Astrocyte of the cerebellum (primary cell): ENCODE results near the gene POP5.

Experiments used
- DNase-seq: peaks from one replicate; pipeline ENCODE4 v3.0.0-alpha.2; 2011; ENCODE audit warnings: low read depth
- H3K4me3 ChIP-seq: 2 replicates; pipeline ENCODE4 v1.5.1; 2011; ENCODE audit warnings: mild to moderate bottlenecking, low read depth, low read length, moderate library complexity
- in situ Hi-C: cut with HindIII; loops from 2 replicates; pipeline ENCODE4 v1.10.0; 2017; ENCODE audit warnings: low sequenced_read_pairs
- TF ChIP-seq, protein P1 (sequence below): IDR thresholded peaks from 2 replicates; pipeline ENCODE4 v1.5.1; 2012; ENCODE audit warnings: low read length, low read depth, moderate library complexity, mild to moderate bottlenecking; ENCODE audit errors: missing control alignments

The POP5 gene

DNA sequence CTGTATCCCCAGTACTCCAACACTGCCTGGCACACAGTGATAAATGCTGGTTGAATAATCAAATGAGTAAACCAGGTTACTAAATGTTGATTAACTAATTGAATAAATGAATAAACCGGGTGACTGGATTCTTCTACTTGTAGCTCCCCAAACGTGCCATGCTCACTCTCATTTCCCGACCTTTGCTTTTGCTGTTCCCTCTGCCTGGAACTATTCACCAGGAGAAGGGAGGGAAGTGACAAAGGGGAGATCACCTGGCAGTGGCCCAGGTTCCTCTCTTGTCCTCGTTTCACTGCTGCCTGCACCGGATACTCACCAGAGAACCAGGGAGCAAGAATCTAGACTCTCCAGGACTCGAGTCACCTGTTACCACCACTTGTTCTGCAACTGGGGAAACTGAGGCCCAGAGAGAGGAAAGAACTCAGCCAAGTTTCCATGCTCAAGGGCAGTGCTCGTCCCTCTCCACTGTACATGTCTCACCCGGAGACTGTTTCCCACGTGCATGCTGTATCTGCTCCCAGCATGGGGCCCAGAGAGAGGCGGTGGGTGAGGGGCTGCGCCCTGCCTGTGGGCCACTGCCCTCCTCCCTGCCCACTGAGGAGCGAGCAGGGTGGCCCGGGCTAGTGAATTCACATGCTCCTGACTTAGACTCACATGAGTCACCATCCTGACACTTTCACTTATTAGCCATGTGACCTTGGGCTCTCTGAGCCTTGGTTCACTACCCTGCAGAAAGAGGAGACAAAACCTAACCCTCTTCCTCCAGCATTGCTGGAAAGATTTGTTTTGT is 17.7 kb upstream of the POP5 start:
- no peak overlapping the region for H3K4me3 ChIP-seq
- TF ChIP-seq, protein P1, sequence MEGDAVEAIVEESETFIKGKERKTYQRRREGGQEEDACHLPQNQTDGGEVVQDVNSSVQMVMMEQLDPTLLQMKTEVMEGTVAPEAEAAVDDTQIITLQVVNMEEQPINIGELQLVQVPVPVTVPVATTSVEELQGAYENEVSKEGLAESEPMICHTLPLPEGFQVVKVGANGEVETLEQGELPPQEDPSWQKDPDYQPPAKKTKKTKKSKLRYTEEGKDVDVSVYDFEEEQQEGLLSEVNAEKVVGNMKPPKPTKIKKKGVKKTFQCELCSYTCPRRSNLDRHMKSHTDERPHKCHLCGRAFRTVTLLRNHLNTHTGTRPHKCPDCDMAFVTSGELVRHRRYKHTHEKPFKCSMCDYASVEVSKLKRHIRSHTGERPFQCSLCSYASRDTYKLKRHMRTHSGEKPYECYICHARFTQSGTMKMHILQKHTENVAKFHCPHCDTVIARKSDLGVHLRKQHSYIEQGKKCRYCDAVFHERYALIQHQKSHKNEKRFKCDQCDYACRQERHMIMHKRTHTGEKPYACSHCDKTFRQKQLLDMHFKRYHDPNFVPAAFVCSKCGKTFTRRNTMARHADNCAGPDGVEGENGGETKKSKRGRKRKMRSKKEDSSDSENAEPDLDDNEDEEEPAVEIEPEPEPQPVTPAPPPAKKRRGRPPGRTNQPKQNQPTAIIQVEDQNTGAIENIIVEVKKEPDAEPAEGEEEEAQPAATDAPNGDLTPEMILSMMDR = no peak
- in situ Hi-C loops = loop anchor here (25.0 kb wide), 1 partner anchor 113 kb away; the partner anchor contains the start of gene UNC119B
- DNase-seq = no peak

DNA sequence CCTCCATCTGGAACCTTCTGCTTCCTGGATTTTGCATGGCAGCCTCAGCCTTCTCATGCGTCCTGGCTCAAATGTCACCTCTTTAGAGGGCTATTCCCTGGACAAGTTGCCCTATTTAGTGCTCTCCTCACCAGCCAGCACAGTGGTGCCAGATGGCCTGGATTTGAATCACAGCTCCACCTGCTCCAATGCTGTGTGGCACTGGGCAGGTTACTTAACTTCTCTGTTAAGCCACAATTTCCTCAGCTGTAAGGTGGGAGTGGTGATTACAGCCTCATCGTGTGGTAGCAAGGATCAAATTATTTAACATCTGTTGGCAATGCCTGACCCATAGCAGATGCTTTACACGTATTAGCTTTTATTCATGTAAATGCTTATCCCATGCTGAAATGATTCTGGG is 16.7 kb upstream of the POP5 start:
- no peak overlapping the region for H3K4me3 ChIP-seq
- no peak for DNase-seq
- in situ Hi-C loops = loop anchor here (25.0 kb wide), 1 partner anchor 114 kb away; the partner anchor contains the start of gene UNC119B
- TF ChIP-seq, protein P1 = no peak

DNA sequence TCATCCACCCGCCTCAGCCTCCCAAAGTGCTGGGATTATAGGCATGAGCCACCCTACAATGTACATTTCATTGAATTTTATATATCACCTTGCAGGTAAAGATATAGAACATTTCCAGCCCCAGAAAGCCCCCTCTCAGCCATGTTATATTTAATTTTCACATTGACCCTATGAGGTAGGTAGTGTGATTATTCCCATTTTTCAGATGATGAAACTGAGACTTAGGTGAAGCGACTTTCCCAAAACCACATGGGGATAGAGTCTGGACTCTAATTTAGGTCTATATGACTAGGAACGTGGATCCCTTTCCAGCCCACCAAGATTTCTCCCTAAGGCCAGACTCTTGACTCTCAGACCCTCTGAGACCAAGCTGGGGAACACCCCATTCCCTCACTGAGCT is 15.7 kb upstream of the POP5 start:
- TF ChIP-seq, protein P1 = no peak

DNA sequence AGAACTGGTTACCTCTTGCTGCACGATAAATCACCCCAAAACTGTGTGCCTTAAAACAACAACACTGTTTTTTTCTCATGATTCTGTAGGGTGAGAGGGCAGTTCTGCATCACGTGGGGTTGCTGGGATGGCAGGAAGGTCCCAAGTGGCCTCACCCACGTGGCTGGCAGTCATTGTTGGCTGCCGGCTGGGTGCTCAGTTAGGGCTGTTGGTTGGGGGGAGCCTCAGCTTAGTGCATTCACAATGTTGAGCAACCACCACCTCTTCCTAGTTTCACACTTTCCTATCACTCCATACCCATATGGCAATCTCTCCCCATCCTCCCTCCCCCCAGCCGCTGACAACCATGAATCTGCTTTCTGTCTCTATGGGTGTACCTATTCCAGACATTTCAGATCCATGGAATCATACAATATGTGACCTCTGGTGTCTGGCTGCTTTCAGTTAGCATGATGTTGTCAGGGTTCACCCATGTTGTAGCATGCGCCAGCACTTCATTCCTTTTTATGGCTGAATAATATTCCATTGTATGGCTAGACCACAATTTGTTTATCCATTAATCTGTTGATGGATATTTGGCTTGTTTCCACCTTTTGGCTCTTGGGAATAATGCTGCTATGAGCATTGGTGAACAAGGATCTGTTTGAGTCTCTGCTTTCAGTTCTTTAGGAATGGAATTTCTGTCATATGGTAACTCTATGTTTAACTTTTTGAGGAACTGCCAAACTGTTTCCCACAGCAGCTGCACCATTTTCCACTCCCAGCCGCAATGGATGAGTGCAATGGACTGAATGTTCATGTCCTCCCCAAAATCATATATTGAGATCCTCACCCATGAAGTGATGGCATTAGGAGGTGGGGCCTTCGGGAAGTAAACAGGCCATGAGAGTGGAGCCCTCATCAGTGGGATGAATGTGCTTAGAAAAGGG is 11.2 kb upstream of the POP5 start:
- TF ChIP-seq, protein P1 = no peak
- DNase-seq = no peak
- in situ Hi-C loops = loop anchor here (25.0 kb wide), 1 partner anchor 120 kb away; the partner anchor contains the start of gene UNC119B
- H3K4me3 ChIP-seq = no peak overlapping the region

More for the DNA sequence above, 15.7 kb upstream of the POP5 start:
- in situ Hi-C loops = loop anchor here (25.0 kb wide), 1 partner anchor 115 kb away; the partner anchor contains the start of gene UNC119B
- DNase-seq = no peak
- H3K4me3 ChIP-seq = no peak overlapping the region

DNA sequence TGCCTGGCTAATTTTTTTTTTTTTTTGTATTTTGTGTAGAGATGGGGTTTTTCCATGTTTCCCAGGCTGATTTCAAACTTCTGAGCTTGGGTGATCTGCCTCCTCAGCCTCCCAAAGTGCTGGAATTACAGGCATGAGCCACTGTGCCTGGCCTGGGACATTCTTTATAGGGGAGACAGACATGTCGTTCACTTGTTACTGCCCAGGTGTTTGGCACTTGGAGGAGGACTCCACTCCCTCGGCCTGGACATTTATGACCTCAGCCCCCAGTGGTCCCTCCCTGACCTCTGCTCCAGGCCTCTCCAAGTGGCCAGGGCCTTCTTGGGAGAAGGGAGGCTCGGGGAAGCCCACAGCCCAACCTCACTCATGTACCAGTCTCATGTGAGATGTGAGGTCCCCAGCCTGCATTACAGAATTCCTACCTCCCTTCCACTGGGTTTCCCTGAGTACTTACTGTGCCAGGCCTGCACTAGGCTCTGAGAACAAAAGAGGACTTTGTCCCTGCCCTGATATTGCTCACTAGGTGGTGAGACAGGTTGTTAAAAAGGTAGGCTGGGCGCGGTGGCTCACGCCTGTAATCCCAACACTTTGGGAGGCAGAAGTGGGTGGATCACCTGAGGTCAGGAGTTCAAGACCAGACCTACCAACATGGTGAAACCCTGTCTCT is 9.7 kb upstream of the POP5 start:
- no peak overlapping the region for H3K4me3 ChIP-seq
- in situ Hi-C loops = loop anchor here (25.0 kb wide), 1 partner anchor 121 kb away; the partner anchor contains the start of gene UNC119B
- no peak for DNase-seq
- TF ChIP-seq, protein P1 = no peak
